ENCODE data around the gene NRCAM.
A peak's percentile ranks its signal among the peaks of the same experiment; 100 is the strongest.
"Not testable (repeated sequence)": the region's sequence is repeated elsewhere in the genome, so short reads cannot be mapped to it uniquely, and the experiment has no call there.

NRCAM gene

DNA sequence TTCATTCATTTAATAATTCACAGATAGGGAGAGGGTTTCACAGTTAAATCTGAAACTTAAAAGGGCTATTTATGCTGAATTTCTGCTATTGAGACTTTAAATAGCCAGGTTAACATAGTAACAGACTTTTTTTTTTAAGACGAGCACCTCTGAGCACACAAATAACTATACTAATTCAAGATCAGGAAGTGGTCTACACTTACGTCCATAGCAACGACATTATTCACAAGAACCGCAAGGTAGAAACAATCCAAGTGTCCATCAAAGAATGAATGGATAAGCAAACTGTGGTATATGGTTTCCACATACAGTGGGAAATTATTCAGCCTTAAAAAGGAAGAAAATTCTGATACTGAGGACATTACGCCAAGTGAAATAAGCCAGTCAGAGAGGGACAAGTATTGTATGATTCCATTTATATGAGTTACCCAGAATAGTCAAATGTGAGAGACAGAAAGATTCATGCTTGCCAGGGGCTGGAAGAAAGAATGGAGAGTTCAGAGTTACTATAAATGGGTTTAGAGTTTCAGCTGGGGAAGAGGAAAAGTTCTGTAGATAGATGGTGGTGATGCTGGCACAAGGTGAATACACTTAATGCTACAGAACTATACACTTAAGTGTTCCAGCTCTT lies 185.7 kb downstream of the NRCAM start:
- DNase-seq = no peak

DNA sequence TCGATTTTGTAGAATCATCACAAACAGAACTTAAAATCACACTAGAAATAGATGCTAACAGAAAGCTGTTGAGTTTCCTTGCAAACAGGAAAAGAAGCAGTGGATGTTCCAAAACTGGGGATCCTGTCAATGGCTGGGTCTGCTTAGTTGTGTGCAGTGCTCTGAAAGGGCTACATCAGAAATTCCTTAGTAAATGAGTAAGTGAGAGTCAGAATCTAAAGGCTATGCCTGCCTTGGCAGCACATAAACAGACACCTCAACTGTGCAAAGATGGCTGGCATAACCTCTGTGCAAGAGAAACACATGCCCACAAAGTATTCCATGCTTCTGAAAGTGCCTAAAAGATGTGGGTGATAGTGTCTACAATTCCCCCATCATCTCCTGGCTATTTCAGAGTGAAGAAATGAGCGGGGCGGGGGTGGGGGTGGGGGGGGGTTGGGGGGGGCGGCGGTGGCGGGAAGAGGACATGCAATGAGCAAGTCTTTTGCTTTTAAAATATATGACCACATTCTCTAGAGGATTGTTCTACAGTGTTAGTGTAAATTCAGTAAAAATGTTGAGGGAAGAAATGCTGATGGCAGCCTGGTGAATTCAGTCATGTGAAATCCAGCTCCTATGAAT lies 187.9 kb downstream of the NRCAM start:
- no peak for DNase-seq

DNA sequence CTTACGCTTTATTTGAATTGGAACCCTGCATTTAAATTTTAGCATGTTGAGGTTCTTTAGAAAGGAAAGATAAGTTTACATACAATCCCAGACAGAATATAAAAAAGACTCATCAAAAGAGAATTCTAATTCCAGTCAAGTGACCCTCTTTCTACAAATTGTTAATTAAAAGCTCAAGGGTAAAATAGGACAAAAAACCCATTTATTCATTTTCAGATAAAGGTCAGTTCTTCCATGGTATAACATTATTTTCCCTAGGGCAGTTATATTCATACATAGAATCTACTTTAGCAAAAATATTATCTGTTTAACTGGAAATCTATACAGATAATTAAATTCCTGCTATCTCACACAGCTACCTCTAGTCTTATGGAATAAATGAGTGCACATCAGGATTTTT lies 188.6 kb downstream of the NRCAM start:
- no peak for DNase-seq

DNA sequence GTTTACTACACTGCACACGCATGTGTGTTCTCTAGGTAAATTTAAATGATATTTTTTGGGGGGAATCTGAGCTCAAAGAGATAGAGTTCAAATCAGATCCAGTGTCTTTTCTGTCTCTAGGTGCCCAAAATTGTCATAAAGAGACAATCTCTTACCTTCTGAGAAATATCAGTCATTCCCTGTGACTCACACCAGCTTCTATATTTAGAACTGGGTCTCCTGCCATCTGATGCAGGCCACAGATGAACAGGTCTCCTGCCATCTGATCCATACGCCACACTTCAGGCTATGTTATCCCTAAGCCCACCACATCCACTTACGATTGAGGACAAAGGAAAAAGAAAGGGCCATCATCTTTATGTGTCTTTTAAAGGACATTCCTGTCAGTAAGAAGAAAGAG lies 189.7 kb downstream of the NRCAM start:
- peak; percentile 49 for DNase-seq

DNA sequence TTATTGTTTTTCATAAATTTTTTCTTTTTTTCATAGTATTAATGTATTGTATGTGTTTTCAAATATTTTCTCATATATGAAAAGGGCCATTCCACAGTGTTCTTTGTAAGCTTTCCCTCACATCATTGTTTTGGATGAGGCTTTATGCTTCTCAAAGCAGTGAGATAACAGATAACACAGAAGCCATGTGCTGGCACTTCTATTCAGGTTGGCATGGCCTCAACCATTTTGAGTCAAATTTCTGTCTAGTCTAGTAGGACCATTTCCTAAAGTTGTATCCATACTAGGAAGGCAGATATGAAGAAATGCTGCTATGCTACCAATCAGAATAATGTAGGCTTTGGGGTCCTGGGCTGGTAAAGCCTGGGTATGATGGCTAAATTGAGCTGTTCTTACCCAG lies 190.2 kb downstream of the NRCAM start:
- DNase-seq = no peak

DNA sequence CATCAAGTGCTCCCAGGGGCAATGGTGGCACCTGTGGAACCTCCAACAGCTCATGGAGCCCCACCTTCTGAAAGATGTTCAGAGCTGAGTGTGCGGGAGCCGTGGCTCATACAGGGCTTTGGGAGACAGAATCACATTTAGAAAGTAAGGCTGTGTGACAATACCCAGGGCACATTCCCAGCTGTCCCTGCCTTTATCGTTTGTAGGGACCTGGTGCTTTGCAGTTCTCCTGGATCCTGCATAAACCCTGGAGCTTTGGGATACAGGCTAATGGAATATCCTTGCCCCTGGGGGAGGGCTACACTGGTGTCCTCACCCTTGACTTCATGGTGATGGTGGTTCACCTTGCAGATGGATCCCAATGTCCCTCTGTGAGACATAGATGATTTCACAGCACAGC lies 191.2 kb downstream of the NRCAM start:
- DNase-seq = peak; percentile 44

DNA sequence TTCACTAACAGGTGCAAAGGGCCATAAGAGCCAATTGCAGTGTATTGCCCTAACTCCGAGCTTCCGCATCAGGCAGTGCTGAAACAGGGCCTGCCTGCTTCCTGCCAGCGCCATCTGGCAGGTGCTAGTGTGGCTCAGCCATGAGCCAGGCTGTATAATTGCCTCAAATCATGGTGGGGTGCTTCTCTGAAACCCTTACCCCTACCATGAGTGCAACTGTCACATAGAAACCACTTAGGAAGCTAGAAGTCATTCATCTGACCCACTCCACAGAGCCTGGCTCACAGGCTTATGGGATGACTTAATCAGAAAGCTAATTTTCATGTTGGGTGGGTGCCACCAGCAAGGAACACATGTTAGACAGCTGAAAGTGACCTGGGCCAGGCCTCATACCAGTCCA lies 192.8 kb downstream of the NRCAM start:
- DNase-seq = peak; percentile 89

DNA sequence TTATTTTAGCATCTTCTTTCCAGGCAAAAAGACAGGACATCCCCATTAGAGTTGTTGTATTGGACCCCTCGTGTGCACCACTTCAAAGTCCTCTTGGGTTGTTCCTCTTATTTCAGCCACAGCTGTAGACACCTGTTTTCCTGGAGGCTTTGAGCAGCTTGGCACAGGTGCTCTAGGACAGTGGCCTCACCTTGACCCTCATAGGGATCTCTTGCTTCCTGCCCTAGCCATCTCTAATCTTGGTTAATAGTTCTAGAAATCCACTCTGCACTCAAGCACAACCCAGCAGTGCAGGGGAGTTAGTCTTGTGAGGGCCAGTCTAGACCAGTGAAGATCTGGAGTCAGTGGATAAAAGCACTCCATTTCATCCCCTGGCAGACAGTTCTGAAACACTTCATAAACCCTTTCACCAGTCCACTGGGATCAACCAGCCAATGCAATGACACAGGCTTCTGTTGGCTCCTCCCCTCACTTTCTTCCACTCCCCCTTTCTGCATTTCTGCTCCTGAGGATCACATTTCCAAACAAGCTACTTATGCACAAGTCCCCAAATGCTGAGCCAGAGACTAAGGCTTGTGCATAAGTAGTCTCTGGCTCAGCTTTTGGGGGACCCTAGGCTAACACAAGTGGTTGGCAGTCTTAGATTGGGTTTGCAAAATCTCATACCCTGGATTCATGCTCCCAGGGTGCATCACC lies 194.5 kb downstream of the NRCAM start:
- DNase-seq = peak; percentile 63

DNA sequence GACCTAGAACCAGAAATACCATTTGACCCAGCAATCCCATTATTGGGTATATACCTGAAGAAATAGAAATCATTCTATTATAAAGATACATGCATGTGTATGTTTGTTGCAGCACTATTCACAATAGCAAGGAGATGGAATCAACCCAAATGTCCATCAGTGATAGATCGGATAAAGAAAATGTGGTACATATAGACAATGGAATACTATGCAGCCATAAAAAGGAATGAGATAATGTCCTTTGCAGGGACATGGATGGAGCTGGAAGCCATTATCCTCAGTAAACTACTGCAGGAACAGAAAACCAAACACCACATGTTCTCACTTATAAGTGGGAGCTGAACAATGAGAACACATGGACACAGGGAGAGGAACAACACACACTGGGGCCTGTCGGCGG lies 196.8 kb downstream of the NRCAM start:
- DNase-seq = not testable (repeated sequence)

DNA sequence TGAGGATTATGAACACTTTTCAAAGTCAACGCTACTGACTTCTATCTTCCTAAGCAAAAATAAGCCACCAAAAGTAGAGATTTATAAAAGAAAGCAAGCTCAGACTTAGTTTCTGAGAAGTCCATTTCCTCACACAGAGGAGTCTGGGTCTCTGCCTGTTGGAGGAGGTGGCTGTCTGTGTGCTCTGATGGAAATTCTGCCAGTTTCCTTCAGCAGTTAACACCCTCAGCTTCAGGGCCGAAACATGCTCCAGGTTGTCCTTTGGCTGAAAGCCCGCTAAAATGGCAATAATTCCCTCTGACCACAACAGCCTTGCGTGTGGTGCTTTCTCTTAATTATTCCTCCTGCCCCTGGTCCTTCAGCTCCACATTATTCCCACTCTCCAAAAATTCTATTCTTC lies 198.3 kb downstream of the NRCAM start:
- DNase-seq = no peak

DNA sequence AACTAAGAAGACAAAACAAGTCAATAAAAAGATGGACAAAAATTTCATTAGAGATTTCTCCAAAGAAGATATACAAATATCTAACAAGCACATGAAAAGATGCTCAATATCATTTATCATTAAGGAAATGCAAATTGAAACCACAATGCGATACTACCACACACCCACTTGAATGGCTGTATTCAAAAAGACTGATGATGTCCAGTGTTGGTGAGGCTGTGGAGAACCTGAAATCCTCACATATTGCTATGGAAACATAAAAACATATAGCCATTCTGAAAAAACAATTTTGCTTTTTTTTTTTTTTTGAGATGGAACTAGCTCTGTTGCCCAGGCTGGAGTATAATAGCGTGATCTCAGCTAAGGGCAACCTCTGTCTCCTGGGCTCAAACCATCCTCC lies 202.0 kb downstream of the NRCAM start:
- DNase-seq = peak; percentile 33

DNA sequence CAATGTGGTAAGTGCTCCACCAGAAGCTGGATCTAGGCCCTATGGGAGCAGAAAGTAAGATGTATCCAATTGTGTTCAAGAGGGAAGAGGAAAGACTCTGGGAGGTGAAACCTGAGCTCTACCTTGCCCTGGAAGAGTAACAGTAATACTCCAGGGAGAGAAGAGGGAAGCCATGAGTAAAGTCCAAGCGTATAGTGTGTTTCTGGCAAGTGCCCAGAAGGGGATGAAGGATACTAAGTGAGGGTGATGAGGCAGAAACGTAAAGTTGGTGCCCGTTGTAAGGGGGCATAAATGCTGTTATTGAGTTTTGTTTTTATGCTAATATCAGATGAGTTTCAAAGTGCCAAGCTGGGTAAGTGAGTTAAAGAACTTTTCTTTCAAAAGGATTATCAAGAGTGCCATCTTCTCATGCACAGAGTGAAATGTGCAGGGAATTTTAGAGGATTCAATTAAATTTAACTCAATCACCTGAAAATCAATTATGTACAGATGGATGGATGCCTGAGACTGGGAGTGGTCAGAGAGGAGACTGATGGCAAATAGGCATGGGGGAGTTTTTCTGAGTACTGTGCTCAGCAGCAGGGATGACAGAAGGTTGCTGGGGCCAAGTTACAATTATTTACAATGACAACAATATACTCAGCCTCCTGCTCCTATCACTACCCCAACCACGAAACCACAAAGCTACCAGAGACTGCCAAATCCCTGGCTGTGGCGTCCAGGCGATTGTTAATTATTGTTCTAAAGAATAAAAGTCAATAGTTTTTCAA lies 202.8 kb downstream of the NRCAM start:
- DNase-seq = peak; percentile 99

DNA sequence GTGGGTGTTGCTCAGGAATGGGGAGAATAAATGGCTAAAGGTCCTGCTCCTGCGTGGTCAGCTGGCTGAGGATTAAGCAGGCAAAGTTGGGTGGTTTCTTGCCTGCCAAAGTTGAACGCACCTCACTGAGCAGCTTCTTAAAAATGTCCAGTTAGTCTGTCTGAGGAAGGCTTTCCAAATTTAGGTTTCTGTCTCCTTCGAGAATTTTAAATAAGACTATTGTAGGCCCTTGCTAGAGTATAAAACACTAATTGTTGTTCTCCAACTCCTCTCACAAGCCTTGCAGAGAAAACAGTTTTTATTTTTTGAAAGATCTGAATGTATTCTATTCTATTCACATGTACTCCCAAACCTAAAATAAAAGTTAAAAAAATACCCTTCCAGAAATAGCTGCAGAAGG lies 204.1 kb downstream of the NRCAM start:
- DNase-seq = no peak

DNA sequence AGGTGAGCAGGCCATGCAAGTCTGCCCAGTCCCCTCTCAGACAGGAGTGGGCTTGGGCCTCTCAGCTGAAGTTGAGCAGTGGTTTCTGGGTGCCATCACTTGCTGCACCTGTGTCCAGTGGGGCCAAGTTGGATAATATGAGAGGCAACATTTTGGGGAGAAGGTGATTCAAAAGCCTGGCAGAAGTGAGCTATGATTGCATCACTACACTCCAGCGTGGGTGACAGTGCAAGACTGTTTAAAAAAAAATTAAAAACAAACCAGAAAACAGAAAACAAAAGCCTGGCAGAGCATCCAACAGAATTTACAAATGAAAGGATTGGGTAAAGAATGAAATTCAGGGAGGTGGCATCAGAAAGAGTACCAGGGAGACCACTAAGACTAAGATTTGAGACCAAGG lies 204.5 kb downstream of the NRCAM start:
- DNase-seq = no peak

DNA sequence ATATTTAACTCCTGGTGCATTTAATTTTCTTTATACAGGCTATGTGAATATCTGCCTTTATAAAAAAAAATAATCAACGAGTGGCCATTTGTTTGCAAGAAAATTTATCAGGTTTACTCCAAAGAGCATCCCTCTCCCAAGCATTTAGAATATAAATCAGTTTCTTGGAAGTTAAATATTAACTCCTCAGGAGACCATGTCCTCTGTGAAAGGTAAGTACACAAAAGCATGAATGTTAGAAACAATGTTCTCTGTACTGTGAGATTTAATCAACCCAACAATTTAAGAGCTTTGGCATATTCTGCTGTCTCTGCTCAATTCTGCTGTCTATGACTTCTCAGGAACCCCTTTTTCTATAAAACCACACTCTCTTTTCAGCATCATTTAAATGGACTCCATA lies 206.8 kb downstream of the NRCAM start:
- no peak for DNase-seq

DNA sequence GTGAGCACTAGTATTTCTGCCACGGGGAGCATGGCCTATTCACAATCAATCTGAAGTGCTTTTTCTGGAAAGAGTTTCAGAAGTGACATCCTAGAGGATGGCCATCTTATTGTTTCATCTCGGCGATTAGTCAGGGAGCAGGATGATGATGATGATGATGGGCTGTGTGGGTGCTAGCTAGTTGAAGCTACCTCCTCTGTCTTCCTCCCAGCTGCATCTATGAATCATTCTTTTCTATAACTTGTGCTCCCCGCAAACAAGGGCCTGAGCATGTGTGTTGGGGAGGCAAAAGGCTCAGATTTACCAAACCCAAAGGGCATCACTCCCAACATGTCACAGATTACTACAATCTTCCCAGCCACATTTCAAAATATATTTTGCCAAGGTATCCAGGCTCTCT lies 207.4 kb downstream of the NRCAM start:
- no peak for DNase-seq

DNA sequence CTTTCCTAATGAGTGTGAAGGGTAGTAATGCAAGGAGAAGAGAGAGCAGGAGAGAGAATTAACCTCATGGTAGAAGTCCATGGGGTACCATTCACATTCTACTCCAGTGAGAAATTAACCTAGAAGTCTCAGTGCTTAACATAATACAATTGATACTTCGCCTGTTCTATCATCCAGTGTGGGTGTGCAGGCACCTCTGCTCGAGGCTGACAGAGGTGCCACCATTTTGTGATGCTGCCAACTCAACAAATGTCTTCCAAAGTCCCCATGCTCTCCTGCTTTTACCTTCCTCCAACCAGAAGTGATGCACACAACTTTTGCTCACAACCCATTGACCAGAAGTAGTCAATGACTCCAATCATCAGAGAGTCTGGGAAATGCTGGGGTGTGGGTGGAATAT lies 207.8 kb downstream of the NRCAM start:
- DNase-seq = no peak

DNA sequence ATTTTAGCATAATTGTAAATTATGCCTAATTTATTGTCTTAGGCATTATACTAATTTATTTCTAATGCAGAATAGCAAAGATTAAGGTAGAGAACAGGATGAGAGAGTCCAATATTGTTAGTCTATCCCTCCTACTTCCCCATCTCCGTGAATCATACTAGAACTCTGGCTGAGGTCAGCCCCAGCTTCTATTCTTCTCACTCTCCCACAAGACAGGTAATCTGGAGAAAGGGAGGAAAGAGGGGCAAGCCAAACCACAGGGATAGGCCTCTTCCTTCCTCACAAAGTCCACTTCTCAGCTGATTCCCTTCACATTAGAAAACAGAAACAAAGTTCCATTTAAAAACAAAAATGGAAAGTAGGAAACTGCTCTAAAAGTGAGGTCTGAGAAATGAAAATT lies 208.6 kb downstream of the NRCAM start:
- DNase-seq = no peak

DNA sequence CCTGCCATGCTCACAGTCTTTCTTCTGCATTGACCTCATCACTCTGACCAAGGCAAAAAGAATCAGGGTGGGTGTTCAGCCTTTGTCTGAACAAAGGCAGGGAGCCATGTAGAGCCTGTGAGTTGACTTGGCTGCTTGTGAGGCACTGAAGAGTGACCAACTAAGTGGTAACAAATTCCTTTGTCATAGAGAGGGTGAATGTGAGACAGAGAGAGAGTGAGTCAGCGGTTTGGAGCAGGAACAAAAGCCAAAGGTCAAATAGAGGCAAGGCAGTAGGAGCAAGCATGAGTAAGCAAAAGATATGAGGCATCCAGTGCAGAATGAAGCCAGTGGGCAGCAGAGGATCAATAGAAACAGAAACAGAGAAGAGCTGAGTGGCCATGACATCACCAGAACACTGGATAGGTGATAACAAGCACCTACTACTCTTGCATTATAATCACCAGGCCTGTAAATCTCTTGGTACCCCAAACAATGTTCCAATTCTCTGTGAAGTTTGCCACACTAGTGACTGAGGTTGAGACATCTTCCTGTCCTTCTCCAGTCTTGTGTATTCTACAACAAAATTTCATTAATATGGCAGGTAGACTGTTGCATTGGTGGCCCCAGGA lies 209.9 kb downstream of the NRCAM start:
- DNase-seq = no peak

DNA sequence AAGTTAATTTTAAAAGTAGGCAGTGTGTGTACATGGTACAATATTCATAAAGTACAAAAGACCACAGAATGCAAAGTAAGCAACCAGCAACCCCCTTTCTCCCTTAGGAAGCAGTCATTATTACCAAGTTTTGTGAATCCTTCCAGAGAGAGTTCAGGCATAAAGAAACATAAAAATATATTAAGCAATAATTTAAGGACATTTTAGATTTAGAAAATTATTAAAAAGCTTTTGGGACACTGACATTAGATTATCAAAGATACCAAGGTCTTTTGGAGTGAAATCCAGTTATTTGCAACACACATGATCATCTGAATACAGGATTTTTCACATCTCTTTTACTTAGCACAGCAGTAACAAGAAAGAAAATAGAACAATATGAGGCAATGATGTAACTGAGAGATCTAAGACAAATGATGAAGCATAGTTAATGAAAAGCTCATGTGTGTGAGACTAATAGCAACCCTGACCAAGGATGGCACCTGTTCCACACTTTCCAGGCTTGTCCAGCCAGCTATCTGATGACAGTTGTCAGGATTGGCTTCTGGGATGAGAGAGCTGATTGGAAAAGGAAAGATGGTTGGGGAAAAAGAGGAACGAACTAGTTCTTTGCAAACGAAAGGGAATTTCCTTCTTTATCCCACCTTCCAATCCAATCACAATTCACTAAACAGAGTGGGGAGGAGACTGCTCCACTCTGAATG lies 210.6 kb downstream of the NRCAM start:
- DNase-seq = no peak

DNA sequence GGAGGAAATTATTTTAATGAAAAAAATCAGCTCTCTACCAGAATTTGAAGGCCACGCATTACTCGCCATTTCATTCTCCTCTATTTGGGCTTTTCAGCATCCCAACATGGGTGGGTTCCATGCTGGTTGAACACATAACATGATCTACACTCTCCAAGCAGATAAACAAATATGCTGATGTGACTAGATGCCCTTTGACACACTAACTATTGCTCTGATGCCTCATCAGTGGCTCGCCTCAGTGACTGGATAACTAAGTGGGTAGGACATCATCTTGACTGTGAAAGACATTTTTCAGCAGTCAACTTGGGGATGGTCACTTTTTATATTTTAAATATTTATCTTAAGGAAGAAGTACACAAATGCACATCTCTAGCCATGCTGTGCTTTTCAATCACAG lies 212.1 kb downstream of the NRCAM start:
- DNase-seq = no peak

DNA sequence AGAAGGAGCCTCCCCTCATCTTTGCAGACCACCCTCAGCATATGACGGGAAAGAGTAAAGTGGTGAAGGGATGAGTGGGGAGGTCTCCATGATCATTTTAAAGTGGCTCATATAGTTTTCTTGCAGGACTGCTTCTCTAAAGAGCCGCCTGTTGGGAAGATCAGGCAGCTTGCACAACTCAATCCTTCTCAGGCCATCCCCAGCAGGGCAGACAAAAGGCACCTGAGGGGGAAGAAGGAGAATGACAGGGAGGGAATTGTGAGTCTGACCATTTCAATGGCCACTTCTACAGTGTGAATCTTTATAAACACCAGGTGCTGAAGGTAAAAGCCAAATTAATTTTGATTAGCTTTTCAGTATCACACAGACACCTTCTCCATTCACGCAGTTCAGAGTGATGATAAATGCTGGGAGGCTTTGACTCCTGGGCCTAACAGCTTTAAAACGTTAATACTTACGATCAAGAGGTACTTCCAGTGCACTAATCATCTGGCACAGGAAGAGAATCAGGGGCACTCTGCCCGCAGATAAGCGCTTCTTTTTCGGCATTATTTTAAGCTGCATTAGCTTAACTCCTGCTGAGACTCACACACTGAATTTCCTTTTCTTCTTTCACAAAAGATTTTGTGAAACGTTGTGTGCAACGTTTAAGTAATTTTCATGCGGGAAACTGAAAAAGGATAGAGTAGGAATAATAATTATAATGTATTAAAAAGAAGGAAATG lies 216.6 kb downstream of the NRCAM start:
- DNase-seq = no peak
